HepG2 (cell line): Measurements from ENCODE around the gene SNAI3. TPM values are rescaled to one million over a fixed set of nuclear protein-coding genes. Genes with fewer than 3 reads are reported as not detected.

ENCODE experiments used
- CCAR2 ChIP-seq: fragments of 200-400 bp; formaldehyde crosslinking; optimal IDR thresholded peaks from 2 replicates; pipeline ENCODE3; 2018; ENCODE audit warnings: low read depth, mild to moderate bottlenecking, low read length, moderate library complexity
- EEA1 ChIP-seq: sonication (generic); formaldehyde crosslinking; IDR thresholded peaks from 2 replicates; pipeline ENCODE4 v1.5.1; 2020; ENCODE audit warnings: mild to moderate bottlenecking, missing genetic modification reagents, borderline replicate concordance
- FOXO1 ChIP-seq: sonication (generic); formaldehyde crosslinking; IDR thresholded peaks from 2 replicates; pipeline ENCODE4 v1.4.0; 2020; ENCODE audit warnings: missing genetic modification reagents
- KDM6A ChIP-seq: IDR thresholded peaks from 2 replicates; pipeline ENCODE4 v1.6.1; 2016; ENCODE audit warnings: low read depth
- MIER3 ChIP-seq: IDR thresholded peaks from 2 replicates; pipeline ENCODE4 v1.6.1; 2016; ENCODE audit warnings: missing compliant biosample characterization, borderline replicate concordance
- MTF1 ChIP-seq: sonication (generic); formaldehyde crosslinking; IDR thresholded peaks from 2 replicates; pipeline ENCODE4 v1.5.0; 2020; ENCODE audit warnings: missing genetic modification reagents
- MXI1 ChIP-seq: IDR thresholded peaks from 3 replicates; pipeline ENCODE4 v1.6.1; 2012; ENCODE audit warnings: low read depth, low read length, inconsistent platforms, borderline replicate concordance
- MYNN ChIP-seq: sonication (generic); formaldehyde crosslinking; IDR thresholded peaks from 2 replicates; pipeline ENCODE4 v1.4.0; 2020; ENCODE audit warnings: mild to moderate bottlenecking, low read depth, missing genetic modification reagents
- POLR2A ChIP-seq, 2 experiments: IDR thresholded peaks; 2 replicates each; pipeline ENCODE4 v1.6.1; 2011; ENCODE audit warnings: low read depth in 2 of 2, low read length in 2 of 2, mild to moderate bottlenecking in 1 of 2, moderate library complexity in 1 of 2; ENCODE audit not compliant: insufficient read depth in 1 of 2
- SAFB2 ChIP-seq: sonication (generic); formaldehyde crosslinking; IDR thresholded peaks from 2 replicates; pipeline ENCODE4 v1.5.1; 2020; ENCODE audit warnings: missing genetic modification reagents, low read depth, mild to moderate bottlenecking, borderline replicate concordance
- SP4 ChIP-seq: sonication (generic); formaldehyde crosslinking; IDR thresholded peaks from 2 replicates; pipeline ENCODE4 v1.8.1; 2023; ENCODE audit warnings: mild to moderate bottlenecking, missing genetic modification reagents
- TAF1 ChIP-seq: sonication (generic); formaldehyde crosslinking; IDR thresholded peaks from 2 replicates; pipeline ENCODE4 v1.4.0; 2020; ENCODE audit warnings: missing genetic modification reagents
- TAF15 ChIP-seq: fragments of 200-400 bp; formaldehyde crosslinking; IDR thresholded peaks from one replicate; pipeline ENCODE4 v1.6.1; 2018; ENCODE audit warnings: mild to moderate bottlenecking, low read depth, low read length; ENCODE audit not compliant: poor library complexity, severe bottlenecking
- THYN1 ChIP-seq: sonication (generic); formaldehyde crosslinking; IDR thresholded peaks from 2 replicates; pipeline ENCODE4 v1.8.1; 2023; ENCODE audit warnings: low read depth, mild to moderate bottlenecking, moderate library complexity, missing genetic modification reagents, borderline replicate concordance
- ZBTB42 ChIP-seq: sonication (generic); formaldehyde crosslinking; IDR thresholded peaks from 2 replicates; pipeline ENCODE4 v1.5.0; 2020; ENCODE audit warnings: mild to moderate bottlenecking, missing genetic modification reagents
- ZNF24 ChIP-seq: fragments of 450-650 bp; IDR thresholded peaks from 2 replicates; pipeline ENCODE4 v1.6.1; 2017; ENCODE audit warnings: antibody characterized with exemption, mild to moderate bottlenecking
- ZNF552 ChIP-seq: sonication (generic); formaldehyde crosslinking; IDR thresholded peaks from 2 replicates; pipeline ENCODE4 v1.9.0; 2022; ENCODE audit warnings: missing genetic modification reagents, mild to moderate bottlenecking, borderline replicate concordance
- ZNF567 ChIP-seq: sonication (generic); formaldehyde crosslinking; IDR thresholded peaks from 2 replicates; pipeline ENCODE4 v1.8.1; 2023; ENCODE audit warnings: mild to moderate bottlenecking, missing genetic modification reagents, borderline replicate concordance
- ZNF776 ChIP-seq: sonication (generic); formaldehyde crosslinking; IDR thresholded peaks from 2 replicates; pipeline ENCODE4 v1.4.0; 2020; ENCODE audit warnings: mild to moderate bottlenecking, missing genetic modification reagents
- polyA plus RNA-seq, 8 experiments: library from polyadenylated mRNA; depleted of rRNA in 3 of 8; stranded (reverse) in 7 of 8; unstranded in 1 of 8; fragments of >200 nt; fragmentation: Illumina TruSeq in 4 of 8; extraction: Trizol in 4 of 8; gene quantifications; 2 replicates each; pipeline versions ENCODE4 v1.2.1 to v1.2.3, GENCODE V29; 2011 to 2016; ENCODE audit warnings: low read depth in 4 of 8, missing spikeins in 1 of 8, mixed read lengths in 1 of 8; ENCODE audit not compliant: insufficient read depth in 1 of 8
- total RNA-seq, 5 experiments: library from RNA; depleted of rRNA; stranded (reverse); fragments of >200 nt; fragmentation: Illumina TruSeq; extraction: Trizol; gene quantifications; 2 replicates each; pipeline ENCODE4 v1.2.3, GENCODE V29; 2016; ENCODE audit warnings: low read depth in 1 of 5
- TF ChIP-seq, protein P1 (sequence below): sonication (generic); formaldehyde crosslinking; IDR thresholded peaks from 2 replicates; pipeline ENCODE4 v1.4.0; 2020; ENCODE audit warnings: missing genetic modification reagents
- TF ChIP-seq, protein P2 (sequence below): sonication (generic); formaldehyde crosslinking; IDR thresholded peaks from 2 replicates; pipeline ENCODE4 v1.8.0; 2022; ENCODE audit warnings: low read depth, missing genetic modification reagents
- TF ChIP-seq, protein P3 (sequence below): sonication (generic); formaldehyde crosslinking; IDR thresholded peaks from 2 replicates; pipeline ENCODE4 v1.4.0; 2020; ENCODE audit warnings: missing genetic modification reagents
- TF ChIP-seq, protein P4 (sequence below): sonication (generic); formaldehyde crosslinking; IDR thresholded peaks from 2 replicates; pipeline ENCODE4 v1.8.1; 2023; ENCODE audit warnings: mild to moderate bottlenecking, moderate library complexity, missing genetic modification reagents

SNAI3 gene
- total and polyA plus RNA-seq, 2 of the 13 experiments (the other 11 are each of a cell fraction or from before 2014, with no cell fraction given), result 0.09 to 0.18 TPM

DNA sequence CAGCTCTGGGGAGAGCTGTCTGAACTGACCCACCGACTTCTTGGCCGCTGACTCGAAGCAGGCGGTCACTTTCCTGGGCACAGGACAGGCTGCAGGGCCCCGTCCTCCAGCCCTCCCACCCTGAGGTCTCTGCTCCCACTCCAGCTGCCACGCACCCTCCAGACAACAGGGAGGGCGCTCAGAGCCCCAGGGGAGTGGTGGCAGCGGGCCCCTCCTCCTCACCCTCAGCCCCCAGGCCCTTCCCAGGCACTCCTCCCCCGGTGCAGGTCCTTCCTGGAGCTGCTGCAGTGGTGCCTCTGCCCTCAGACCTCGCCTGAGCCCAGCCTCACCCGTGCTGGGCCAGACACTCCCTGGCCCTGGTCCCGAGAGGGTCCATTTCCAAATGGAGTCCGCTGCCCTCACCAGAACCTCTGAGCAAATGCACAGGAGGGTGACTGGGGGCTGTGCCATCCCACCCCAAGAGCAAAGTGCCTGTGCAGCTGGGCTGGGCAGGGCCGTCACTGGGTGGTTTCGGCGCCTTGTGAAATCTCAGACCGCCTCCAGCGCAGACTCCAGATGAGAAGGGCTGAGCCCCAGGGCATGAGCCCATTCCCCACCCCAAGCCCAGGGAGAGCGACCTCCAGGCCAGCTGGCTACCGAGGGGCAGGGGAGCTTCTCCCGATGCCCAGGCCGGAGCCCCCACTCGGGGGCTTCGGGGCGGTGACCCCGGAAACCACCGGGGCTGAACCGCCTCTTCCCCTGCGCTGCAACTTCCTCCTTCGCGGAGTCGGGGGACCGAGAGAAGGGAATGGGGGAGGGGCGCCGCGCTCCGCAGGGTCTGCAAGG, 36.2 kb downstream of the SNAI3 start (continued):
- TF ChIP-seq, protein P1, sequence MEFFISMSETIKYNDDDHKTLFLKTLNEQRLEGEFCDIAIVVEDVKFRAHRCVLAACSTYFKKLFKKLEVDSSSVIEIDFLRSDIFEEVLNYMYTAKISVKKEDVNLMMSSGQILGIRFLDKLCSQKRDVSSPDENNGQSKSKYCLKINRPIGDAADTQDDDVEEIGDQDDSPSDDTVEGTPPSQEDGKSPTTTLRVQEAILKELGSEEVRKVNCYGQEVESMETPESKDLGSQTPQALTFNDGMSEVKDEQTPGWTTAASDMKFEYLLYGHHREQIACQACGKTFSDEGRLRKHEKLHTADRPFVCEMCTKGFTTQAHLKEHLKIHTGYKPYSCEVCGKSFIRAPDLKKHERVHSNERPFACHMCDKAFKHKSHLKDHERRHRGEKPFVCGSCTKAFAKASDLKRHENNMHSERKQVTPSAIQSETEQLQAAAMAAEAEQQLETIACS (CRISPR knock-in tag), result 0 out of 2 replicates have a peak, but pooled peaks have one; percentile 14
- TF ChIP-seq, protein P2, sequence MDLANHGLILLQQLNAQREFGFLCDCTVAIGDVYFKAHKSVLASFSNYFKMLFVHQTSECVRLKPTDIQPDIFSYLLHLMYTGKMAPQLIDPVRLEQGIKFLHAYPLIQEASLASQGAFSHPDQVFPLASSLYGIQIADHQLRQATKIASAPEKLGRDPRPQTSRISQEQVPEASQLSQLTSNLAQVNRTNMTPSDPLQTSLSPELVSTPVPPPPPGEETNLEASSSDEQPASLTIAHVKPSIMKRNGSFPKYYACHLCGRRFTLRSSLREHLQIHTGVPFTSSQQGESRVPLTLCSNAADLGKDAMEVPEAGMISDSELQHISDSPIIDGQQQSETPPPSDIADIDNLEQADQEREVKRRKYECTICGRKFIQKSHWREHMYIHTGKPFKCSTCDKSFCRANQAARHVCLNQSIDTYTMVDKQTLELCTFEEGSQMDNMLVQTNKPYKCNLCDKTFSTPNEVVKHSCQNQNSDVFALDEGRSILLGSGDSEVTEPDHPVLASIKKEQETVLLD (CRISPR knock-in tag), result peak; percentile 56
- TF ChIP-seq POLR2A (IDR thresholded peaks at IDR 0.05; ENCODE audit: insufficient read depth in 1 of 2, low read depth in 2 of 2, low read length in 2 of 2) (peak in 1 of 2 experiments; percentile 14; a peak in 2 of 4 replicates), SP4 (peak; percentile 60; the same call in 1 of the 2 replicates), ZNF776 (CRISPR knock-in tag) (no peak), ZNF24 (no peak), ZNF567 (no peak; the same call in 1 of the 2 replicates), ZNF552 (CRISPR knock-in tag) (peak; percentile 34; the same call in 1 of the 2 replicates), TAF1 (CRISPR knock-in tag) (0 out of 2 replicates have a peak, but pooled peaks have one; percentile 8), SAFB2 (no peak; the same call in none of the 2 replicates), TAF15 (peak; percentile 73), MIER3 (CRISPR knock-in tag) (no peak), KDM6A (CRISPR knock-in tag) (0 out of 2 replicates have a peak, but pooled peaks have one; percentile 8), ZBTB42 (CRISPR knock-in tag) (no peak), FOXO1 (CRISPR knock-in tag) (no peak), EEA1 (CRISPR knock-in tag) (0 out of 2 replicates have a peak, but pooled peaks have one; percentile 40), MTF1 (CRISPR knock-in tag) (no peak; the same call in 1 of the 2 replicates), MXI1 (0 out of 3 replicates have a peak, but pooled peaks have one; percentile 6), CCAR2 (no peak), MYNN (CRISPR knock-in tag) (no peak), THYN1 (CRISPR knock-in tag) (no peak)
- TF ChIP-seq, protein P3, sequence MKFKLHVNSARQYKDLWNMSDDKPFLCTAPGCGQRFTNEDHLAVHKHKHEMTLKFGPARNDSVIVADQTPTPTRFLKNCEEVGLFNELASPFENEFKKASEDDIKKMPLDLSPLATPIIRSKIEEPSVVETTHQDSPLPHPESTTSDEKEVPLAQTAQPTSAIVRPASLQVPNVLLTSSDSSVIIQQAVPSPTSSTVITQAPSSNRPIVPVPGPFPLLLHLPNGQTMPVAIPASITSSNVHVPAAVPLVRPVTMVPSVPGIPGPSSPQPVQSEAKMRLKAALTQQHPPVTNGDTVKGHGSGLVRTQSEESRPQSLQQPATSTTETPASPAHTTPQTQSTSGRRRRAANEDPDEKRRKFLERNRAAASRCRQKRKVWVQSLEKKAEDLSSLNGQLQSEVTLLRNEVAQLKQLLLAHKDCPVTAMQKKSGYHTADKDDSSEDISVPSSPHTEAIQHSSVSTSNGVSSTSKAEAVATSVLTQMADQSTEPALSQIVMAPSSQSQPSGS (CRISPR knock-in tag), result no peak
- TF ChIP-seq, protein P4, sequence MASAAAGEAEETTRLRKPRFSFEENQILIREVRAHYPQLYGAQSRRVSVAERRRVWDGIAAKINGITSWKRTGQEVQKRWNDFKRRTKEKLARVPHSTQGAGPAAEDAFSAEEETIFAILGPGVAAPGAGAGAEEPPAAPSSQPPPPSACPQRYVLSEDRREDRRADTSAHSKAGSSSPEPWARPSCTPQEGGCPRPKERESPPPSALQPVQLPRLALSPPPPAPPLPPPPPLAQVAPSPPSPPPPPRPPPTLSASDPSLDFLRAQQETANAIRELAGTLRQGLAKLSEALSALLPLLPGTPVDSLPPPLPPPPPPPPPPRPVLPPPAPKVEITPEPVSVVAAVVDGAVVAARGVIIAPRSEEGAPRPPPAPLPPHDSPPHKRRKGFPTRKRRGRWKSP, result no peak
